Right lobe of liver (tissue), 4 donors: ENCODE measurements around the gene MTA2.
"Not testable (repeated sequence)": the region's sequence is repeated elsewhere in the genome, so short reads cannot be mapped to it uniquely, and the experiment has no call there.

Experiments
- CTCF ChIP-seq, 4 donors: fragments of 200-600 bp in 3 of 4; fragments of 450-650 bp in 1 of 4; IDR thresholded peaks; one replicate each; pipeline versions ENCODE4 v1.5.1 to v1.8.0; 2016 to 2022; ENCODE audit warnings: antibody characterized with exemption in 4 of 4, mild to moderate bottlenecking in 2 of 4
- POLR2A ChIP-seq: fragments of 450-650 bp; IDR thresholded peaks from one replicate; pipeline ENCODE4 v1.6.1; 2017; ENCODE audit warnings: antibody characterized with exemption, mild to moderate bottlenecking
- donor health status: DM: no; HTN: no; CAD: no.
- donor health status: DM: no; HTN: no; CAD: no.
- donor health status: DM: no; HTN: yes; CAD: no.

GRCh38 chr11:62570903-62571302 is 30.8 kb downstream of the MTA2 start:
- not testable (repeated sequence) for TF ChIP-seq CTCF (IDR thresholded peaks at IDR 0.05); POLR2A
